Measurements from ENCODE around the gene ZNF783. TPM values are rescaled to one million over a fixed set of nuclear protein-coding genes. Genes with fewer than 3 reads are reported as not detected.
A peak's percentile ranks its signal among the peaks of the same experiment; 100 is the strongest.

ZNF783 gene
- polyA plus RNA-seq, 5 donors = 12.2 to 20.4 (median 18.6) TPM

DNA sequence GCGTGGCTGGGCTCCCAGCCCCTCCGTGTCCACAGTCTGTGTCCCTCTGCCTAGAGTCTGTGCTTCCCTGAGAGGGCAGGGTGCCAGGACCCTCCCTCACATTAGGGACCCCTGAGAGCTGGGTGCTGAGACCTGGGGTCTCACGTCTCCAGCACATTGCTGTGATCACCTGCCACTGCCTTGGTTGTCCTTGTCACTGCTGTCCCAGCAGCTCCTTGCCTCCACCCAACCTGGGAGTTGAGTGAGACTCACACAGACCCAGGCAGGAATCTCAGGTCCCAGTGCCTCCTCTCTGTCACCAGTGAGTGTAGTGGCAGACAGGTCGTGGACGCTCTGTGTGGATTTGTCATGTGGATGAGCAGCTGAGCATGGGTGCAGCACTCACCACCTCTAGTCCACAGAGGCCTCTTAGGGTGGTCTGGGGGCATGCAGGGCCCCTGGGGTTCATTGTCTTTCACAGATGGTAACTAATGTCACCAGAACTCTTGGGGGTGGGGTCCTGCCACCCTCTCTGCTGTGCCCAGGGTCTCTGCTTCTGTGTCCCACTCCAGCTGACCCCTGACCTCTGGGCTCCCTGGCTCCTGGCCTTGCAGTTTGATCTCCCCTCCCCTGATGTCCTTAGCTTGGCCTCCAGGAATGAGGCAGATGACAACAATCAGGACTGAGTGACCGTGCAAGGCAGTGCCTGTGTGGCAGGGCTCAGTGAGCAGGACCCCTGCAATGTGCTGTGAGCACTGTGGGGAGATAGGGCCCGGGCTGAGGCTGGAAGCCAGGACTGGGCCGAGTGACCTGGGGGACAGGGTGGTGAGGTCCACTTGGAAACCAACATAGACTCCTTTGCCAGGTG, 18.9 kb downstream of the ZNF783 start:
- DNase-seq = no peak

DNA sequence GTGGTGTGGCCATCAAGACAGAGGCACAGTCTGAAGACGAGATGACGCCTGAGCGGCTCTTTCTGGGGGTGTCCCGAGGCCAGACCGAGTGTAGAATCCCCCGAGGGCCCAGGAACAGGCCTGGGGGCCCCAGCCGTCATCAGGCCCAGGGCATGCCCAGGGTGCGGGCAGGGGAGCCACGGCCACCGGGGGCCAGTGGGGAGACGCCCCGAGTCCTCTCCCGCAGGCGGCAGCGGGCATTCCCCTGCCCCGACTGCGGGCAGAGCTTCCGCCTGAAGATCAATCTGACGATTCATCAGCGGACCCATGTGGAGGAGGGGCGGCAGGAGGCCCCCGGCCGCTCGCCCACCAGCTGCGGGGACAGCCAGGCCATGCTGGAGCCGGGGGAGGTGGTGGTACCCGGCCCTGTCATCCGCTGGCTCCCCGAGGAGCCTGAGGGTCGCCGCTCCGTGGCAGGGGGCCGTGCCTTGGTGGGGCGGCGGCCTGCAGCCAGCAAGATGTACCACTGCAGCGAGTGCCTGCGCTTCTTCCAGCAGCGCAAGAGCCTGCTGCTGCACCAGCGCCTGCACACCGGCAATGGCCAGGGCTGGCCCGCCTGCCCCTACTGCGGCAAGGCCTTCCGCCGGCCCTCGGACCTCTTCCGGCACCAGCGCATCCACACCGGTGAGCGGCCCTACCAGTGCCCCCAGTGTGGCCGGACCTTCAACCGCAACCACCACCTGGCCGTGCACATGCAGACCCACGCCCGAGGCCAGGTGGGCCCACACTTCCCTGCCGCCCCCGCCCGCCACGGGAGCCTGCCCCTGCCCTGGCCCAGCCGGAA, 19.7 kb downstream of the ZNF783 start:
- no peak for DNase-seq

- no peak for DNase-seq
These were observed 20.3 kb downstream of the ZNF783 start for GRCh38 chr7:149282331-149282655.

GRCh38 chr7:149283321-149283720, 21.3 kb downstream of the ZNF783 start:
- no peak for DNase-seq

- DNase-seq = no peak
These were observed 22.3 kb downstream of the ZNF783 start for GRCh38 chr7:149284343-149284742.

- DNase-seq = peak; percentile 86
These were observed 23.0 kb downstream of the ZNF783 start for GRCh38 chr7:149284850-149285585.

DNA sequence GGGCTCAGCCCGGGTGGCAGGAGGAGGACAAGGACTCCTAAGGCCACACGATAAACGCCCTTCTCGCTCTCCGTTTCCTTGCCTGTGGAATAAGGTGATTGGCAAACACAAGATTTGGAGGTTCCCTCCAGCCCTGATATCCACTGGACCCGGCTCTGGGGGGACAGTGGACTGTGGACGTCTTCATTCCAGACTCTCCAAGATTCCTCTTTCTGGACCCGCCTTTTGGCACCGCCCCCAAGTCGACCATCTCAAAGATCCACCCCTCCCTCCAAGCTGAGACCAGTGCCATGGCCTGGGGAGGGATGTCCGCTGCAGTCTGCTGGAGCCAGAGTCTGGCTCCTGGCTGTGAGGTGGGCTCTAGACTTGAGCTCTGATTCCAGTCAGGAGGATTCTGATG, 23.6 kb downstream of the ZNF783 start:
- peak; percentile 11 to 19 for DNase-seq

GRCh38 chr7:149286811-149287400, 24.9 kb downstream of the ZNF783 start:
- DNase-seq = no peak

GRCh38 chr7:149287622-149288021, 25.6 kb downstream of the ZNF783 start:
- DNase-seq = no peak

DNA sequence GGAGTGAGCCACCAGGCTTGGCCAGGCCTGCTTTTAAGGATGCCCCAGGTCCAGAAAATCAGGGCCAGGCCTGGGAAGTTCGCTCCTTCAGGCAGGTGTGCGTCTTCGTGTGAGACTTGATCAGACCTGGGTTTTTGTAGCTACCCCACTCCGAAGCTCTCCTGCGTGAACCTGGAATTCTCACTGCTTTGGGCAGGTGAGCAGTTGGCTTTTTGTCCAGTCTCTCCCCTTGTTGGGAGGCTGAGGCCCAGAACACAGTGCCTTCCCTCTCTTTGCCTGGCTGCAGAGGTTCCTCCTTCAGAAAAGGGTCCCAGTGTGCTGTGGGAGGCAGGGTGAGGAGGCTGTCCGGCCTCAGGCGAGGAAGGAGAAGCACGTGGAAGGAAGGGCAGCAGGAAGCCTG, 27.3 kb downstream of the ZNF783 start:
- DNase-seq = no peak

GRCh38 chr7:149289856-149290255, 27.9 kb downstream of the ZNF783 start:
- no peak for DNase-seq

DNA sequence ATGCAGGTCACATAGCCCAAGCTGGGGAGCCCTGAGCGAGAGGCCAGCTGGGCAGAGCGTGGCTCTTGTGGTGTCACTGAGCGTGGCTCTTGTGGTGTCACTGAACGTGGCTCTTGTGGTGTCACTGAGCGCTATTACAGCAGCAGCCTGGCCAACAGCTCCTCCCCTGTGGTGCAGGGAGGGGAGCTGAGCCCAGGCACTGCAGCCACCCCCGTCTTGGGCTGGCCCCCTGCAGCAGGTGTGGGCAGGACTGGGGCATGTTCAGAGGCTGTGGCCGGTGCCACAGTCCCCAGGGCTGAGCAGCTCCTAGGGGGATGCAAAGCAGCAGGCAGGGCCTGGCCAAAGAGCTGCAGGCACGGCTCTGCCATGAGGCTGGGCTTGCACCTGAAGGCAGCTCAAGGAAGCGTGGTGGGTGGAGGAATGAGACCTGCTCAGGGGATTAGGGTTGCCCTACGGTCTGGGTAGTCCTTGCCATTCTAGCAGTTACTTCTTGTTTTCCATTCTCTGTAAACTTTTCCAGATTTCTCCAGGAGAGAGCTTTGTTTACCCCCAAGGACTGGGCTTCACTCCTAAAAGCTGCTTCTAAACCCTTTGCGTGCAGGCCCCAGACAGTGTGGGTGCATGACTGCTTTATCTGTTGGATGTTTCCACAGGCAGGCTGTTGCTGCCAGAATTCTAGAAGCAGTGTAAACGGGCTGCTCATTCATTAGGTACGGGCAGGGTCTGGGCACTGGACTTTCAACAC, 29.2 kb downstream of the ZNF783 start:
- DNase-seq = no peak

- no peak for DNase-seq
These were observed 29.9 kb downstream of the ZNF783 start for GRCh38 chr7:149291781-149292461.

DNA sequence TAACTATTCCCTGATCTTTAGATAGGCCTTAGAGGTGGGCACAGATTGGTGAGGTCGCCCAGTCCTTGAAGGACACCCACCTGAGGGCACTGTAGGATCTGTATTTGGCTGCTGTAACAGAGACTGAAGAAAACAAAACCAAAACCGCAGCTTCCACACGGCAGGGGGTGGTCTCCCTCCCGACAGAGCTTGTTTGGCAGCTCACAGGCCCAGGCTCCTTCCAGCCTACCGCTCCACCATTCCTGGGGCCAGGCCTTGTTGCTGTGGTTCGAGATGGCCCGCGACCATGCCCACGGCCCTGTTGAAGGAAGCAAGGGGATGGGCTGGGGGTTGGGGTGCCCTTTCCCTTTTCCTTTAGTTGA, 30.4 kb downstream of the ZNF783 start:
- DNase-seq = no peak

- DNase-seq = no peak
These were observed 31.3 kb downstream of the ZNF783 start for GRCh38 chr7:149293338-149293737.

- DNase-seq = no peak
These were observed 32.1 kb downstream of the ZNF783 start for GRCh38 chr7:149293946-149294633.

- DNase-seq = no peak
These were observed 32.9 kb downstream of the ZNF783 start for GRCh38 chr7:149294634-149295480.

- no peak for DNase-seq
These were observed 33.5 kb downstream of the ZNF783 start for GRCh38 chr7:149295481-149295850.

DNA sequence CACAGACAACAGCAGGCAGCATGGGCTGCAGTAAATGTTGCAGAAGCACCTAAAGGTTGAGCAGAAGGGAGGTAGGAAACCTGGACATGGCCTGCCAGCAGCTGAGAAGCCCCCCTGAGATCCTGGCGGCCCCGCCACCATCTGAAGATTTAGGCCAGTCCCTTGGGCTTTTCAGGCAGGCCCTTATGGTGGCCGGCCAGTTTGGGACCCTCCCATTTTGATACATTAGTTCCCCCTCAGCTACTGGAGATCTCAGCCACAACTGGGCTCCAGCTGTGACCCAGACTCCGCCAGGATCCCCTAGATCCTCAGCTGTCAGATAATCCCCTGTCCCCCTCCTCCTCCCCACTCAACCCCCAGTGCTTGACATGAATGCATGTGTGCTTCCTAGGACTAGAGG, 34.4 kb downstream of the ZNF783 start:
- DNase-seq = no peak

All from right lung (tissue), 5 donors.